GM21576 (cell line): ENCODE results near the gene TPRN.

ENCODE experiments used
- ATAC-seq: cut with Tn5 transposase; IDR thresholded peaks from one replicate; pipeline ENCODE4 v1.9.1; 2021; ENCODE audit warnings: mild to moderate bottlenecking, moderate library complexity; ENCODE audit not compliant: unreplicated experiment

TPRN gene

DNA sequence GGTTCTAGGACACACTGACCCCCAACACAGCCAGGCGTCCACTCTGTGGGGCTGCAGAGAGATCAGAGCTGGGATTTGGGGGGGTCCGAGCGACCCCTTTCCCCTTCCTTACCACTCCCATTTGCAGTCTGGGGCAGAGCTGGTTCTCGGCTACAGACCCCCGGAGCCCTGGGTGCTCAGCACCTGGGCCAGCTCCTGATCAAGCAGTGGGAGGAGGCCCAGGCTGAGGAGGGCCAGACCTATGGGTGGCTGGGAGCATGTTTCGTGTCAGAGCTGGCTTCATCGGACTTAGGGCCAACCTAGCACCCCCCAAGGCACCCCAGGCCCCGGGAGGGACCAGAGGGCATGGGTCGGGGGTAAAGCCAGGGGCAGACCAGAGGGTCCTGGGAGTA, 54.0 kb downstream of the TPRN start:
- ATAC-seq = no peak

DNA sequence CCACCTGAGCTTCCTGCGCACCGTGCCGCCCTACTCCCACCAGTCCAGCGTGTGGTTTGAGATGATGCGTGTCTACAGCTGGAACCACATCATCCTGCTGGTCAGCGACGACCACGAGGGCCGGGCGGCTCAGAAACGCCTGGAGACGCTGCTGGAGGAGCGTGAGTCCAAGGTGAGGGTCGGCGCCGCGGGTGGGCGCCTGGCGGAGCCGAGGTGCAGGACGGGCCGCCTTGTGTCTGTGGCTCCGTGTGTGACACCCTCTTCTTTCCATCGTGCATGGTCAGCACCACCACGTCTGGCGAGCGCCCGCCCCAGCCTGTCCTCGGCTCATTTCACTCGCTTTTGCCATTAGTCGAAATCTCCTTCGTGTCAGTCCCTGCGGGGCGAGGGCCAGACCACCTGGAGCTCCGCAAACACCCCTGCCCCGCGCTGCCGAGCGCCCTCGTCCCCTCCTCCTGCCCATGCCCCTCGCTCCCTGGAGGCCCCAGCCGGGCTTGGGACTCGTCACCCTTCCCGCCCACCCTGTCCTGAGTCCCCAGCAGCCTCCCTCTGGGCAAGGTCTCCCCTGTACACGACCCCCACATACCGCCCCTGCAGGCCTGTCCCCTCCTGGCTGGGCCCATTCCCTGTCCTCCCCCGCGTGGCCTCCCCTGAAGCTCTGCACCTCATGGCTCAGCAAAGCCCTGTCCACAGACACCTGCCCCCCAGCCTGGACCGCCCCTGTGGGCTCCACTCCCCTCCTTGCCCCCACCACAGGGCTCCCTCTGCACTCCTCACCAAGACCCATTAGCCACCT, 54.6 kb downstream of the TPRN start:
- no peak for ATAC-seq

DNA sequence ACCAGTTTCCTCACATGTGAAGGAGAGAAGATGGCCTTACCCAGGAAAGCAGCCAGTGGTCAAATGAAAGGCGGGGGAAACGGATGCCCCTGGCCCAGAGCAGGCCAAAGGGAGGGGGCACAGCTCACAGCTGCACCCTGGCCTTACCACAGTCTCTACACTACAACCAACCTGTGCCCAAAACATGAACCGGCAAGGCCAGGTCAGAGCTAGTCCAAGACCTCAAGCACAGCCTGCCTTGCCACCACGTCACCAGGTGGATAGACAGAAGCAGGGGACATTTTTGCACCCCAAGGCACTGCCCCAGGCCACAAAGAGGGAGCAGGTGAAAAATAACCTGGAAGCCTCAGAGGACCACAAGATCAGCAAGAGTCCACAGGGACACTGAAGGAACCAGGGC, 57.1 kb downstream of the TPRN start:
- ATAC-seq = no peak

DNA sequence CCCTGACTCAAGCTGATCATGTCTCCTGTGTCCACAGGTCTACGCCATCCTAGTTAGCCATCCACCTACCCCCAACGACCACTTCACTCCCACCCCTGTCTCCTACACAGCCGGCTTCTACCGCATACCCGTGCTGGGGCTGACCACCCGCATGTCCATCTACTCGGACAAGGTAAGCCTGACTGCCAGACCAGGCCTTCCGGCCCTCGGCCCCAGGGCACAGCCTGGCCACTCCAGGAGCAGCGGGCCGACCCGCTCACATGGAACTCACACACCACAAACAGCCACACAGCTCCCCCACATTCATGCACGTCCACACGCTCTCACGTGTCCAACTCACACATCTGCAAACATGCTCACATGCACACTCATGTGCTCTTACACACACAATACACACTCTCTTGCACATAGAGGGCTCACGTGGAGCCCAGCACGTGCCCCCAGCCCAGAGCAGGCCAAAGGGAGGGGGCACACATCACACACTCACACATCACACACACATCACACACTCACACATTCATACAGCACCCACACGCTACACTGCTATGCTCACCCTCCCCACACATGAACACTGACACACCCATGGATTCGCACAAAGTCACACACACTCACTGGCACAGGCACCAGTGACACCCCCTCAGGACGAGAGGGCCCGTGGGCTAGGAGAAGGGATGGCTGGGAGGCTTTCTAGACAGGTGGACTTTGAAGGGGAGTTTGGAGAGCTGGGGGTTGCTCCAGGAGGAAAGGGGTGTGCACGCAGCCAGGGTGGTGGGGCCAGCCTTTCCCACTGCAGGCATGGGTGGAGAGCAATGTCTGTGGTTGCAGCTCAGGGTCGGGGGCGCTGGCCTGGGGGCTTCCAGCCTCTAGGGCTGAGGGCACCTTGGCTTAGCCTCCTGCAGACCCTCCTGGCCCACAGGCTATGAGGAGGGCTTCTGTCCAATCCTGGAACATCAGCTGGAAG, 58.3 kb downstream of the TPRN start:
- ATAC-seq = no peak
